SJSA1 (cell line): Measurements from ENCODE around the gene PYY. TPM values are rescaled to one million over a fixed set of nuclear protein-coding genes. Genes with fewer than 3 reads are reported as not detected.

Experiments
- DNase-seq, 2 experiments: peaks; one replicate each; pipeline ENCODE4 v3.0.0-alpha.2; 2015 to 2020; ENCODE audit warnings: low spot score in 2 of 2, low read depth in 1 of 2
- H3K27ac ChIP-seq: fragments of 250-450 bp; sonication (Bioruptor Pico); 2 replicates; pipeline ENCODE4 v1.5.1; 2020; ENCODE audit warnings: mild to moderate bottlenecking, moderate library complexity
- H3K27me3 ChIP-seq: fragments of 250-450 bp; sonication (Bioruptor Pico); replicated peaks from 2 replicates; pipeline ENCODE4 v1.5.1; 2020; ENCODE audit warnings: mild to moderate bottlenecking, moderate library complexity
- H3K36me3 ChIP-seq: fragments of 250-450 bp; sonication (Bioruptor Pico); 2 replicates; pipeline ENCODE4 v1.5.1; 2020; ENCODE audit warnings: mild to moderate bottlenecking
- H3K4me1 ChIP-seq: fragments of 250-450 bp; sonication (Bioruptor Pico); replicated peaks from 2 replicates; pipeline ENCODE4 v1.6.1; 2021; ENCODE audit warnings: mild to moderate bottlenecking
- H3K4me3 ChIP-seq: fragments of 250-450 bp; sonication (Bioruptor Pico); 2 replicates; pipeline ENCODE4 v1.5.1; 2020; ENCODE audit warnings: mild to moderate bottlenecking
- H3K9me3 ChIP-seq: fragments of 250-450 bp; sonication (Bioruptor Pico); replicated peaks from 2 replicates; pipeline ENCODE4 v1.5.1; 2020; ENCODE audit warnings: mild to moderate bottlenecking
- total RNA-seq: library from RNA; depleted of rRNA; stranded (reverse); fragments of >200 nt; shearing (Covaris generic); gene quantifications from 2 replicates; pipeline ENCODE4 v1.2.3, GENCODE V29; 2014

PYY gene
- total RNA-seq, 1 experiment from 2014 or later, result not detected

- no peak overlapping the region for H3K27ac ChIP-seq
- no peaks in the 10 kb centered on the region for H3K9me3 ChIP-seq
- H3K36me3 ChIP-seq, result no peaks in the 10 kb centered on the region
- H3K27me3 ChIP-seq, result peaks cover 36% of the 10 kb centered on the region
- no peak overlapping the region for H3K4me3 ChIP-seq
- DNase-seq, result no peak
- peaks cover 7% of the 10 kb centered on the region for H3K4me1 ChIP-seq
Measured at GRCh38 chr17:43987131-43988021, 33.6 kb upstream of the PYY start.

DNA sequence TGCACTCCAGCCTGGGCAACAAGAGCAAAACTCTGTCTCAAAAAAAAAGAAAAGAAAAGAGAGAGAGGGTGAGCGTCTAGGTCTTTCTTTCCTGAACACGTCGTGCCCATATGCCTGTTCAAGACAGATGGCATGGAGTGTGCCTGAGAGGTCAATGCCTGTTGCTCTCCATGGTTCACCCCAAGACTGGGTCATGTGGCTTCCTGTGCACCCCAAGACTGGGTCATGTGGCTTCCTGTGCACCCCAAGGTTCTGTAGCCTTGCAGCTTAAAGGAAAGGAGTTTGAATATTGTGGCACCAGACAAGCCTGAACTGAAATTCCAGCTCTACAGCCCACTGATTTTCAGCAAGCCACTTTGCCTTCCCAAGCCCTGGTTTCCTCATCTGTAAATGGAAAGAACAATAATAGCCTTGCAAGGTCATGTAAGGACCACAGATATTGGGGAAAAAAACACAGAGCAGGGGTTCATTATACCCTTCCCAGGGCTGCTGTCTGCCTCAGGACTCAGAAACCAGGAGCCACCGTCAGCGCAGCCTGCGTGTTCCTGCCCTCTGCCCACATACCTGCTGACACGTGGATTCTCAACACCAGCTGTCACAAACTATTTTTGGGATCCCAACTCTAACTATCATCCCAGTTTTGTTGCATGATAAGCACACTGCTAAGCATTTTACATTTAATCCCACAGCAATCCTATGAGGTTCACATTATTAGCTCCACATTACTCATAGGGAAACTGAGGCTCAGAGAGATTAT lies 32.7 kb upstream of the PYY start:
- peaks cover 7% of the 10 kb centered on the region for H3K4me1 ChIP-seq
- no peak overlapping the region for H3K27ac ChIP-seq
- H3K4me3 ChIP-seq, result no peak overlapping the region
- H3K36me3 ChIP-seq, result no peaks in the 10 kb centered on the region
- peaks cover 46% of the 10 kb centered on the region for H3K27me3 ChIP-seq
- DNase-seq, result no peak
- no peaks in the 10 kb centered on the region for H3K9me3 ChIP-seq

- peaks cover 49% of the 10 kb centered on the region for H3K27me3 ChIP-seq
- no peak overlapping the region for H3K4me3 ChIP-seq
- H3K27ac ChIP-seq, result no peak overlapping the region
- no peak for DNase-seq
- H3K36me3 ChIP-seq, result no peaks in the 10 kb centered on the region
- peaks cover 7% of the 10 kb centered on the region for H3K4me1 ChIP-seq
- no peaks in the 10 kb centered on the region for H3K9me3 ChIP-seq
Measured at GRCh38 chr17:43984521-43984920, 30.8 kb upstream of the PYY start.

- Histone ChIP-seq H3K9me3 (no peaks in the 10 kb centered on the region), H3K27ac (no peak overlapping the region), H3K4me1 (peaks cover 7% of the 10 kb centered on the region), H3K27me3 (peaks cover 49% of the 10 kb centered on the region), H3K4me3 (no peak overlapping the region), H3K36me3 (no peaks in the 10 kb centered on the region)
- no peak for DNase-seq
Measured at GRCh38 chr17:43983515-43984411, 30.0 kb upstream of the PYY start.

DNA sequence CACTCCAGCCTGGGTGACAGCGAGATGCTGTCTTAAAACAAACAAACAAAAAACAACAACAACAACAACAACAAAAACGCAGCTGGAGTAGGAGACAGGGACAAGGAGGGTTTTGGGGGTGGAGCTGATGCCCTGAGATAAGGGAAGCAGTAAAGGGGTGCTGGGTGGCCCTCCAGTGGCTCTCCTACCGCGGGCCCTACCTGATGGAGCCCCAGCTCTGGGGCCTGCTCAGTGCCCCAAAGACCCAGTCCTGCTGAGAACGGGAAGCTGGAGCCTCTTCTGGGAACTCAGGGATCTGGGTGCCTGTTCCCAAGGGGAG lies 29.4 kb upstream of the PYY start:
- no peak overlapping the region for H3K27ac ChIP-seq
- H3K36me3 ChIP-seq, result no peaks in the 10 kb centered on the region
- H3K4me1 ChIP-seq, result peaks cover 7% of the 10 kb centered on the region
- no peak overlapping the region for H3K4me3 ChIP-seq
- no peak for DNase-seq
- H3K27me3 ChIP-seq, result peaks cover 54% of the 10 kb centered on the region
- H3K9me3 ChIP-seq, result no peaks in the 10 kb centered on the region

- Histone ChIP-seq H3K4me3 (no peak overlapping the region), H3K4me1 (peaks cover 7% of the 10 kb centered on the region), H3K9me3 (no peaks in the 10 kb centered on the region), H3K27me3 (peaks cover 61% of the 10 kb centered on the region), H3K36me3 (no peaks in the 10 kb centered on the region), H3K27ac (no peak overlapping the region)
- no peak for DNase-seq
Measured at GRCh38 chr17:43982171-43982570, 28.4 kb upstream of the PYY start.

DNA sequence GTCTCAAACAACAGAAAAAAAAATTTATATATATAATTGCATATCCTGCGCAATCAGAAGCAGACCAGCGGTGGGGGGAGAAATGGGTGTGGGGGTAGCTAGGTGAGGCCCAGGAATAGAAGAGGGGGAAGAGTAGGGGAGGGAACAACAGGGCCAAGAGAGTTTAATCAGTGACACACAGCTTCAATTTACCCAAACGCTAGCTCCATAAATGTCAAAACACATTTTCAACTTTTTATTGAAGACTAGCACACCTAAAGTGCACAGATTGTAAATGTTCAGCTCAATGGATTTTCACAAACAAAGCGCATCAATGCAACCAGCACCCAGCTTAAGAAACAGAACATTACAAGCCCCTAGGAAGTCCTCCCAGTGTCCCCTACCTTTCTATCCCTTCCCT lies 25.9 kb upstream of the PYY start:
- Histone ChIP-seq H3K4me3 (no peak overlapping the region), H3K27me3 (peaks cover 55% of the 10 kb centered on the region), H3K36me3 (no peaks in the 10 kb centered on the region), H3K27ac (no peak overlapping the region), H3K9me3 (no peaks in the 10 kb centered on the region), H3K4me1 (peaks cover 7% of the 10 kb centered on the region)
- no peak for DNase-seq

GRCh38 chr17:43979011-43979410 lies 25.3 kb upstream of the PYY start:
- no peak overlapping the region for H3K4me3 ChIP-seq
- H3K36me3 ChIP-seq, result no peaks in the 10 kb centered on the region
- no peak for DNase-seq
- H3K27ac ChIP-seq, result no peak overlapping the region
- peaks cover 6% of the 10 kb centered on the region for H3K4me1 ChIP-seq
- no peaks in the 10 kb centered on the region for H3K9me3 ChIP-seq
- H3K27me3 ChIP-seq, result peaks cover 55% of the 10 kb centered on the region

DNA sequence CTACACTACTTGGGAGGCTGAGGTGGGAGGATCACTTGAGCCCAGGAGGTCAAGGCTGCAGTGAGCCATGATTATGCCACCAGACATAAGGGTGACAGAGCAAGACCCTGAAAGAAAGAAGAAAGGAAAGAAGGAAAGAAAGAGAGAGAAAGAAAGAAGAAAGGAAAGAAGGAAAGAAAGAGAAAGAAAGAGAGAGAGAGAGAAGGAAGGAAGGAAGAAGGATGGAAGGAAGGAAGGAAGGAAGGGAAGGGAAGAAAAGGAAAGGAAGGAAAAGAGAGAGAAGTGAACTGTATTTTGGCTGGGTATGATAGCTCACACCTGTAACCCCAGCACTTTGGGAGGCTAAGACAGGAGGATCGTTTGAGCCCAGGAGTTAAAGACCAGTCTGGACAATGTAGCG lies 24.3 kb upstream of the PYY start:
- Histone ChIP-seq H3K4me1 (no peaks in the 10 kb centered on the region), H3K27ac (no peak overlapping the region), H3K9me3 (no peaks in the 10 kb centered on the region), H3K36me3 (no peaks in the 10 kb centered on the region), H3K27me3 (peaks cover 53% of the 10 kb centered on the region), H3K4me3 (no peak overlapping the region)
- DNase-seq, result no peak

DNA sequence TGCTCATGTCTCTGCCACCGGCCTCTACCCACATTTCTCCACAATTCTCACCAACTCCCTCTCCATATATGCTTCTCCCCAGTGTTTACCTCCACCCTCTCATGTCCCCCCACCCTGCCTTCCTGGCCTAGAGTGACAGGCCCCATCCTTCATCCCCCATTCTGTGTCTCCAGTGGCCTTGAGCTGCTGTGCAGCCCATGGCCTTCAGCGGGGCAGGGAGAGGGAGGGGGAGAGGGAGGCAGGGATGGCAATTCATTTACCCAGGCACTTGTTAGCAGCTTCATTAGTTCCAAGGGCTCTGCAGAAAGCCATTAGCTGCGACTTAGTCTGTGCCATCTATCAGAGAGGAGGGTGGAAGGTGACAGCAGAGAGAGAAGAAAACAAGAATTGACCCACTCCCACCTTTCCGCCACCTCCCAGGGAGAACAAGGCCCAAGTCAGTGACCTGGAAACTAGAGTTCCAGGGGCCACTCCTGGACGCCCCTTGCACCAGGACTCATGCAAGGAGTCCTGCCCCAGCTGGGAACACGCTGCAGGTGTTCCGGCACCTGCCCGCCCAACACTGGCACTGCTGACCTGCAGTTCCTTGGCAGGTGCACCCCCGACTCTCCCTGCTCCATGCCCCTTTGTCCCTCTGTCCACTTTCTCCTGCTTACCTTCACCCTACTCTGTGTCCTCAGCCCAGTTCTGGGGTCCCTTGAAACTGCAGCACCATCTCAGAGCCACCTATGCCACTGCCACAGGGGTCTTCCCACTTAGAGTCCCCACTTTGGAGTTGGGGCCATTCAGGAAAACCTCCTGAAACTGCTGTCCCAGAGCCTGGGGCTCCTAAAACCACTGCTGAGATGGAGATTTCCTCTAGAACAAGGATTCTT lies 23.5 kb upstream of the PYY start:
- no peaks in the 10 kb centered on the region for H3K9me3 ChIP-seq
- H3K4me1 ChIP-seq, result no peaks in the 10 kb centered on the region
- no peak overlapping the region for H3K4me3 ChIP-seq
- peaks cover 44% of the 10 kb centered on the region for H3K27me3 ChIP-seq
- DNase-seq, result no peak
- no peaks in the 10 kb centered on the region for H3K36me3 ChIP-seq
- no peak overlapping the region for H3K27ac ChIP-seq

GRCh38 chr17:43975898-43976297 lies 22.2 kb upstream of the PYY start:
- Histone ChIP-seq H3K9me3 (no peaks in the 10 kb centered on the region), H3K27me3 (peaks cover 32% of the 10 kb centered on the region), H3K4me3 (no peak overlapping the region), H3K36me3 (no peaks in the 10 kb centered on the region), H3K27ac (no peak overlapping the region), H3K4me1 (no peaks in the 10 kb centered on the region)
- no peak for DNase-seq

DNA sequence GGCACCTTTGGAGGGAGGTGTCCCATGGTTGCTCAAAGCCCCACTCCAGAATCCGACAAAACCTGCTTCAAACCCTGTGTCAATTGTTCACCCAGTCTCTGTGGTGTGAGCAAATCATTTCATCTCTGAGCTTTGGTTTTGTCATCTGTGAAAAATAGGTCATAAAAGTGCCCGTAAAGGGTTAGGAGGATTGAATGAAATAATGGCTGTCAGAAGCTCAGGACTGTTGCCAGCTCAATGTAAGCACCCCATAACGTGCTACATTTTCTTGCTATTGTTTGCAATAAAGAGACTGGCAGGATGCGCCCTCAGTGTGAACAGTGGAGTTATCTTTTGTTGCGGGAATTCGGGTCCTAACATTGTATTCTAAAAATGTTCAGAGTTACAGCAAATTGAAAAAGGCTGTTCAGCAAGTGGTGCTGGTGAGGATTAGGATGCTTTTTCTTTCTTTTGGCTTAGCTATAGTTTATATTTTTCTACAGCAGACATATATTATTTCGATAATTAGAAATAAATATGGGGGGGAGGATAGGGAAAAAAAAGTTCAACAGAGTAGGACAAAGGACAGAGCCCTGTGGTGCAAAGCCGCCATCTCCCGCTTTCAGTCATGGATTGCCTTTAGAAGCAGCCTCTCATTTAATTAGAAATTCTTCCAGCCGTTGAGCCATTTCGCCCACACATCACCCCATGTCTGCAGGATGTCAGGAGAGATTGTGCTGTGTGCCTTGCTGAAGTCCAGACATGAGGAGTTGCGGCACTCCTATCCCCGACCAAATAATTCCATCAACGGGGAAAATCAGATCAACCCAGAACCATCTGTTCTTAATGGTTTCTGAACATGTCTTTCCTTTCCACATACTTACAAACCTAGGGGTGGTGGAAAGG lies 20.9 kb upstream of the PYY start:
- H3K36me3 ChIP-seq, result no peaks in the 10 kb centered on the region
- H3K4me3 ChIP-seq, result no peak overlapping the region
- H3K27me3 ChIP-seq, result peaks cover 32% of the 10 kb centered on the region
- no peak for DNase-seq
- H3K4me1 ChIP-seq, result no peaks in the 10 kb centered on the region
- no peaks in the 10 kb centered on the region for H3K9me3 ChIP-seq
- no peak overlapping the region for H3K27ac ChIP-seq
